NCI-H2029 (cell line): Measurements from ENCODE around the gene LRRC4C.
"Not testable (repeated sequence)": the region's sequence is repeated elsewhere in the genome, so short reads cannot be mapped to it uniquely, and the experiment has no call there.

Source experiments
- DNase-seq: peaks from one replicate; lab custom pipeline; 2025; lab: John Stamatoyannopoulos, UW

LRRC4C gene

GRCh38 chr11:40688369-40688768 is 771.1 kb downstream of the LRRC4C start:
- no peak for DNase-seq

GRCh38 chr11:40686765-40687164 is 772.7 kb downstream of the LRRC4C start:
- DNase-seq, result no peak

GRCh38 chr11:40683010-40683409 is 776.4 kb downstream of the LRRC4C start:
- DNase-seq, result no peak

GRCh38 chr11:40679276-40679675 is 780.2 kb downstream of the LRRC4C start:
- DNase-seq, result no peak

GRCh38 chr11:40647295-40647694 is 812.2 kb downstream of the LRRC4C start:
- DNase-seq, result no peak

- no peak for DNase-seq
Observed at GRCh38 chr11:40642284-40642683, 817.2 kb downstream of the LRRC4C start.

GRCh38 chr11:40619654-40620053 is 839.8 kb downstream of the LRRC4C start:
- no peak for DNase-seq

GRCh38 chr11:40606800-40607199 is 852.7 kb downstream of the LRRC4C start:
- DNase-seq, result no peak

GRCh38 chr11:40602866-40603552 is 856.4 kb downstream of the LRRC4C start:
- DNase-seq, result no peak

- no peak for DNase-seq
Observed at GRCh38 chr11:40597546-40598113, 861.8 kb downstream of the LRRC4C start.

GRCh38 chr11:40573254-40573891 is 886.1 kb downstream of the LRRC4C start:
- DNase-seq, result no peak

- no peak for DNase-seq
Observed at GRCh38 chr11:40569947-40570531, 889.4 kb downstream of the LRRC4C start.

GRCh38 chr11:40567392-40567791 is 892.1 kb downstream of the LRRC4C start:
- DNase-seq, result no peak

GRCh38 chr11:40544162-40544561 is 915.3 kb downstream of the LRRC4C start:
- DNase-seq, result no peak

- no peak for DNase-seq
Observed at GRCh38 chr11:40542821-40543220, 916.6 kb downstream of the LRRC4C start.

- no peak for DNase-seq
Observed at GRCh38 chr11:40537734-40538133, 921.7 kb downstream of the LRRC4C start.

GRCh38 chr11:40522080-40522479 is 937.4 kb downstream of the LRRC4C start:
- DNase-seq, result not testable (repeated sequence)

GRCh38 chr11:40517122-40517521 is 942.3 kb downstream of the LRRC4C start:
- no peak for DNase-seq

- no peak for DNase-seq
Observed at GRCh38 chr11:40514124-40514523, 945.3 kb downstream of the LRRC4C start.

- DNase-seq, result no peak
Observed at GRCh38 chr11:40513281-40513680, 946.2 kb downstream of the LRRC4C start.

GRCh38 chr11:40508303-40508702 is 951.1 kb downstream of the LRRC4C start:
- DNase-seq, result no peak

- DNase-seq, result no peak
Observed at GRCh38 chr11:40506226-40506625, 953.2 kb downstream of the LRRC4C start.

GRCh38 chr11:40491341-40491740 is 968.1 kb downstream of the LRRC4C start:
- no peak for DNase-seq
